GM21526 (cell line): ENCODE data around the gene PAM16.
"Not testable (repeated sequence)": the region's sequence is repeated elsewhere in the genome, so short reads cannot be mapped to it uniquely, and the experiment has no call there.

Experiments
- ATAC-seq: cut with Tn5 transposase; IDR thresholded peaks from one replicate; pipeline ENCODE4 v1.9.1; 2021; ENCODE audit warnings: moderate library complexity; ENCODE audit not compliant: unreplicated experiment, low FRiP score

The PAM16 gene

GRCh38 chr16:4350787-4351659 lies at the start of gene PAM16:
PAM16 (minus strand) TSS chr16:4351321; CDS start chr16:4351234, 87 bp downstream.
- peak; percentile 70 for ATAC-seq

DNA sequence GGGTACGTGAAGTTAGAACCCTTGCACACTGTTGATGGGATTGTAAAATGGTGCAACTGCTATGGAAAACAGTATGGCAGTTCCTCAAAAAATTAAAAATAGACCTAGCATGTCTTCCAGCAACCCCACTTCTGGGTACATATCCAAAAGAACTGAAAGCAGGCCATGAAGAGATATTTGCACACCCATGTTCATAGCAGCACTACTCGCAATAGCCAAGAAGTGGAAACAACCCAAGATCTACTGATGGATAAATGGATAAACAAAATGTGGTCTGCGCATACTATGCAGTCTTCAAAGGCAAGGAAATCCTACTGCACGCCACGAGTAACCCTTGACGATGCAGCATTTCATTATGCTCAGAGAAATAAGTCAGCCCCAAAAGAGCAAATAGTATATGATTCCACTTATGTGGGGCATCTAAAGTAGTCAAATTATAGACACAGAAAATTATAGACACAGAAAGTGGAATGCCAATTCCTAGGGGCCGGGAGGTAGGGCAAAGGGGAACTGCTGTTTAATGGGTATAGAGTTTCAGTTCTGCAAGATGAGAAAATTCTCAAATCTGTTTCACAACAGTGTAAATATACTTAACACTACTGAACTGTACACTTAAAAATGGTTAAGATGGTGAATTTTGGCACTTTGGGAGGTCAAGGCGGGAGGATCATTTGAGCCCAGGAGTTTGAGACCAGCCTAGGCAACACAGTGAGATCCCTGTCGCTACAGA lies 48.0 kb upstream of the PAM16 start:
- no peak for ATAC-seq

- no peak for ATAC-seq
Observed at GRCh38 chr16:4395055-4395726, 44.1 kb upstream of the PAM16 start.

DNA sequence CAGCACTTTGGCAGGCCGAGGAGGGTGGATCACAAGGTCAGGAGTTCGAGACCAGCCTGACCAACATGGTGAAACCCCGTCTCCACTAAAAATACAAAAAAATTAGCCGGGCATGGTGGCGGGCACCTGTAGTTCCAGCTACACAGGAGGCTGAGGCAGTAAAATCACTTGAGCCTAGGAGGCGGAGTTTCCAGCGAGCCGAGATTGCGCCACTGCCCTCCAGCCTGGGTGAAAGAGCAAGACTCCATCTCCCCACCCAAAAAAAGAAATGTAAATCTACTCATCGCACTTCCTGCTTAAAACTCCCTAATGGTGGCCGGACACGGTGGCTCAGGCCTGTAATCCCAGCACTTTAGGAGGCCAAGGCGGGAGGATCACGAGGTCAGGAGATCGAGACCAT lies 42.7 kb upstream of the PAM16 start:
- ATAC-seq, result not testable (repeated sequence)

DNA sequence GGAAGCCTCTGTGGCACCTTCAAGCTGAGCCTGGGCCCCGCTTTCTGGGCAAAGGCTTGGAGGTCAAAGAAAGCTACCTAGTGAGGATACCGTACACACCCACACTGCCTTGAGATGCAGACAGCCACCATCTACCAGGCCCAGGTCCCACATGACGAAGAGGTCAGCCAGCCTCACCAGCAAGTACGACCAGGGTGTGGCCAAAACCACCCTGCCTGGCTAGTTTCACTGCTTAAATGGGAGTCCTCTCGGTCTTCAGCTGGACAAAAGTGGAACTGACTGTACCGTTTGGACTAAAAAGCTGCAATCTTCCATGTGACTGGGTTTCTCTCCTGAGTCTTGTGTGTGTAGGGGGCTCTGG lies 42.1 kb upstream of the PAM16 start:
- ATAC-seq, result no peak

GRCh38 chr16:4392382-4393239 lies 41.5 kb upstream of the PAM16 start:
- no peak for ATAC-seq

DNA sequence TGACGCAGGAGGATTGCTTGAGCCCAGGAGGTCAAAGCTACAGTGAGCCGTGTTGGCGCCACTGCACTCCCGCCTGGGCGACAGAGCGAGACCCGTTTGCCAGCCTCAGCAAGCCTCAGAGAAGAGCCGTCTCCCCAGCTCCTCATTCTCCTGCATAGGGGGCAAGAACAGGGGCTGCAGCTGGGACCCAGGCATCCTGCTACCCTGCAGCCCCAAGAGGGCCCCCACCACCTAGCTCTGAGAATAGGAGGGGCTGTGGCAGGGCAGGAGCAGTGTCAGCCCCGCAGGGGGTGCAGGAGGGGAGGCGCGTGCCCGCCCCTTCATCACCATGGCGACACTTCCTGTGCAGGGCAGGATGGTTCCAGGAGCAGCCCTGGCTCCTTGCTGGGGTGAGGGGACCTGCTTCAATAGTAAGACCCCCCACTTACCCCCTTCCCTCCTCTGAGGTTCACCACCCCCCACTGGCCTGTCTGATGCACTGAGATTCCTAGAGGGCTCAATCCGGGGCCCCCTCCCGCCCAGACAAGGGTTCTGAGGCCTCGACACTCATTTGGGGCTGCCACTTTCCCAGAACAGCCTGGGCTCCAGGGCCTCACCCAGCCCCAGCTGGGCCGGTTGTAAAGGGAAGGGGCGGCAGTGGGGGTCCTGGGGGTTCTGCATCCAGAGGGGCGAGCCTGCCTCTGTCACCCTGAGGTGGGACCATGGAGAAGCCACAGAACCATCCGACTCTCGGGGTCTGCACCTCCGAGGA lies 40.7 kb upstream of the PAM16 start:
- ATAC-seq, result no peak

- no peak for ATAC-seq
Observed at GRCh38 chr16:4390266-4391260, 39.4 kb upstream of the PAM16 start.

DNA sequence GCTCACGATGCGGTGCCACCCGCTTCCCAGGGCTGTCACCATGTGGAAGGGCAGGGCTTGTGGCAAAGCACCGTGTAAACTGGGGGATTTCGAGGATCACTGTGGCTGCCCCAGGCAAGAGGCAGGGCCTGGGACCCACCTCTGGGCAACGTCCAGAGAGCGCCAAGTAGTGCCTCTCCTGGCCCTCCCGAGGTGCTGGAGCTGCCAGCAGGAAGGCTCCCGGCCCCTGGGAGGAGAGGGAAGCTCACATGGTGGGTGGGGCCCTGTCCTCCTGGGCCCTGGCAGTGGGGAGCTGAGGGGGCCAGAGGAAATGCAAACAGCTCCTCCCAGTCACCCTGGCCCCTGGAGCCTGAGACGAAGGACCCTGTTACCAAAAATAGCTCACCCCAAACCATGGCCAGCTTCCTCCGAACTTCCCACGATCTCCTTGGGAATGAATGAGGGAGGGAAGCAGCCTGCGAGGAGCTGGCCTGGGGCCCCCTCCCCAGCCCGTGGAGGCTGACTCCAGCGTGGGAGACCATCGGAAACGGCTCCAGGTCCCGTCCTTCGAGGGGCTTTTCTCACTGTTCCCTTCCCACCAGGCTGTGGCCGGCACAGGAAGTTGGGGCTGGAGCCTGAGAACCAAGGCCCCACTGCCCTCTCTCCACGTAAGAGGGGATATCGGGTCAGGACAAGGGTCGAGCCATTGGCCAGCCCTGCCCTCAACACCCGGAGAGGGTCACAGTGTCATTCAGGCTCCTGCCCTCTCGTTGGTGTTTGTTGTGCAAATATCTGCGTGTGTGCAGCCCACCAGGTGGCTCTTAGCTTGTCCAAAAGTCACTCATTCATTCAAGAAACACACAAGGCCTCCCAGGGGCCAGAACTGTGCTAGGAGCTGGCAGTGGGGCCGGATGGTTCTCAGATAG lies 38.2 kb upstream of the PAM16 start:
- ATAC-seq, result no peak

GRCh38 chr16:4388271-4389021 lies 37.3 kb upstream of the PAM16 start:
- ATAC-seq, result no peak

DNA sequence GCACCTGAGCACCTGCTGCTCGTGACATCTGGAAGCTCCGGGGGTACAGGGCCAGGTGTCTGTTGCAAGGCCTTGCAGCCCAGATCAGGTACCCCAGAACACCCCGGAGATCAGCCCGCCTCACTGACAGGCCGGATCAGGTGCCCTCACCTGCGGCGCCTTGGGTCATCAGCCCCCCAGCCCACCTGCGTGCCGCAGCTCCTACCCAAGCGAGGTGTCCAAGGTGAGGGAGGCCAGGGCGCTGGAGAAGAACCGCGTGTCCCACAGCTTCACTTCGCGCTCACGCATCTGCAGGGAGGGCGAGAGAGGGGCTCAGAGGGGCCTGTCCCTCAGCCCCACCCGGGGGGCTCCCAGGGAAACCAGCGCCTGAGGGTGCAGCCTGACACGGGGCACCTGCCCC lies 36.7 kb upstream of the PAM16 start:
- ATAC-seq, result no peak

DNA sequence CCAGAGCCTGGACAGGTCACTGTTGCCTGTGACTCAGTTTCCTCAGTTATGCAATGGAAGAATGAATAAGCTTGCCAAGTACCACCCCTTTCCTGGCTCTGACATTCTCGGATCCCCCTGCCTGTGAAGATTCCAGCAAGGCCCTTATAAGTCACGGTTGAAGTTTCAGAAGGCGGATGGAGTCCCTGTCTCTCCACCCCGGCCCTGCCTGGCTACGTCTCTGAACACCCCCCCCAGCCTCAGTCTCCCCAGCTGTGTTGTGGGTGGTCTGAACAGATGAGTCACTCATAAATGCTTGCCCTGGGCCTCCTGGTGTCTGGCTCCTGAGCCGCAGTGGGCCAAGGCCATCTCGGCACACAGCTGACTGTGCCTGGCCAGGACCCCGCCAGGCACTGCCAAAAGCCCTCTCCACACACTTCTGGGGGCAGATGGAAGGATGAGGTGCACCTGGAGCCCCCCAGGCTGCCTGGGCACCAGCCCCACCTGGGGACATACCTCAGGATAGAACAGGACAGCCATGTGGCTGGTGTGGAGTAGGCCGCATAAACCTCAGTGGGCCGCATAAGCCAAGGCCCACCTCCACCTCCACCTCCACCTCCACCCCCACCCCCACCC lies 35.9 kb upstream of the PAM16 start:
- ATAC-seq, result no peak

DNA sequence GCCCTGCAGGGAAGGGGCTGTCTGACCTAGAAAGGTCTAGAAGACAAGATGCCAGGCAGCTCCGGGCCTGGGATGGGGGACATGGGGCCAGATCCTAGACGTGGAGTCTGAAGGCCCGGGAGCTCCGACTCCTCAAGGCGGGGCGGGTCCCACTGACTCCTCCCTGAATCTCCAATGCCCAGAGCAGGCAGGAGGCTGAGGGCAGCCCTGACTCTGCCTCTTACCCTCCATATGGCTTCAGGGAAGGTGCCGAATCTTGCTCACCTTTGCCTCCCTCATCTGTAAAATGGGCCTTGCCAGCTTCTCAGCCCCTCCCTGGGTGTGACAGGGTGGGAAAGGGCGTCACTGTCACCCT lies 35.3 kb upstream of the PAM16 start:
- no peak for ATAC-seq

GRCh38 chr16:4385789-4386450 lies 34.8 kb upstream of the PAM16 start:
- ATAC-seq, result no peak

DNA sequence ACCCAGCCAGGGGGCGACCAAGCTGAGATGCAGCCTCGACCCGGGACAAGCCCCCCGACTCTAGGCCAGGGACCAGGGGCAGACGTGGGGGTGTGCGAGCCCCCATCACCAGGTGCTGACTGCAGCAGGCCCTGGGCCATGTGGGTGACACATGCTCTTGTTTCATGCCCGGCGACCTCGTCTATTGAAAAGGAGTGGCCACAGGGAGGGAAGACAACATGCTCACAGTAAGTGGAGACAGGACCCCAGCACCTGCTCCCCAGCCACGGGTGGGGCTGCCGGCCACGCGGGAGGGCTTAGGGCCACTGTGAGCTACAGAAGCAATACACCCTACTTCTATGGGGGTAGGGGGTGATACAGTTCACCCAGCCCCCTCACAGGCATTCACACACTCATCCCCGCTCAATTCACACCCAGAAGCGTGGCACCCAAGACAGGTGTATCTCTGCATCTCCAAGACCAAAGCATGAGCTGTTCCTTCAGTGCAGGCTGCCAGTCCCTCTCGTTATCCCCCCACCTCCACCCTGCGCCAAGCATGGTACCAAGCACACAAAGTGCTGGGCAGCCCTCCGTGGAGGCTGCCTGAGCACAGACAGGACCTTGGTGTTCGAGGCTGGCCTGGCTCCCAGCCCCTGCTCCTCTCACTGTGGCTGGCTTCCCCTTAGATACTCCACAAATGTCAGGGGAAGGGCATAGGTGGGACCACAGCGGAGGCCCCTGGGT lies 34.1 kb upstream of the PAM16 start:
- no peak for ATAC-seq
